K562 (cell line): ENCODE measurements around the gene PRPSAP1. TPM values are rescaled to one million over a fixed set of nuclear protein-coding genes. Genes with fewer than 3 reads are reported as not detected.
A peak's percentile ranks its signal among the peaks of the same experiment; 100 is the strongest.

Source experiments
- ARID3B ChIP-seq: fragments of 250-450 bp; sonication (Bioruptor Pico); IDR thresholded peaks from 2 replicates; pipeline ENCODE4 v1.4.0; 2020; ENCODE audit warnings: borderline replicate concordance
- CBFA2T2 ChIP-seq: fragments of 450-650 bp; conservative IDR thresholded peaks from 2 replicates; pipeline ENCODE4 v1.6.1; 2017; ENCODE audit warnings: mild to moderate bottlenecking
- CEBPB ChIP-seq: fragments of 450-650 bp; IDR thresholded peaks from 2 replicates; pipeline ENCODE4 v1.6.1; 2016; ENCODE audit warnings: missing genetic modification characterization, missing compliant biosample characterization
- FOXK1 ChIP-seq: sonication (generic); formaldehyde crosslinking; IDR thresholded peaks from 2 replicates; pipeline ENCODE4 v1.8.0; 2022; ENCODE audit warnings: missing genetic modification reagents, mild to moderate bottlenecking, borderline replicate concordance
- FOXO4 ChIP-seq: fragments of 450-650 bp; formaldehyde crosslinking; IDR thresholded peaks from 2 replicates; pipeline ENCODE4 v1.4.0; 2020; ENCODE audit warnings: mild to moderate bottlenecking, moderate library complexity
- GTF2A2 ChIP-seq: IDR thresholded peaks from 2 replicates; pipeline ENCODE4 v1.6.1; 2016; ENCODE audit warnings: mild to moderate bottlenecking, missing genetic modification characterization, missing compliant biosample characterization
- HBP1 ChIP-seq: fragments of 450-650 bp; formaldehyde crosslinking; IDR thresholded peaks from 2 replicates; pipeline ENCODE4 v1.4.0; 2022; ENCODE audit warnings: missing genetic modification characterization
- HNRNPUL1 ChIP-seq: fragments of 200-400 bp; formaldehyde crosslinking; IDR thresholded peaks from 2 replicates; pipeline ENCODE4 v1.6.1; 2017; ENCODE audit warnings: low read length
- KLF16 ChIP-seq: IDR thresholded peaks from 2 replicates; pipeline ENCODE4 v1.6.1; 2016; ENCODE audit warnings: antibody characterized with exemption
- MAFG ChIP-seq: fragments of 450-650 bp; conservative IDR thresholded peaks from 2 replicates; pipeline ENCODE4 v1.6.1; 2016; ENCODE audit warnings: missing genetic modification characterization, missing compliant biosample characterization
- MIER1 ChIP-seq: fragments of 450-650 bp; IDR thresholded peaks from 2 replicates; pipeline ENCODE4 v1.6.1; 2016; ENCODE audit warnings: antibody characterized with exemption, mild to moderate bottlenecking, low read depth
- NCOA1 ChIP-seq: fragments of 450-650 bp; IDR thresholded peaks from 2 replicates; pipeline ENCODE4 v1.6.1; 2016; ENCODE audit warnings: low read depth
- NR2C2 ChIP-seq, 2 experiments: fragments of 200-800 bp in 1 of 2; sonication (Bioruptor generic) in 1 of 2; sonication (generic) in 1 of 2; formaldehyde crosslinking in 1 of 2; IDR thresholded peaks; 2 replicates each; pipeline versions ENCODE4 v1.6.1 to v1.8.0; 2016 to 2022; ENCODE audit warnings: mild to moderate bottlenecking in 1 of 2, missing compliant biosample characterization in 1 of 2, missing genetic modification characterization in 1 of 2, missing genetic modification reagents in 1 of 2
- TAL1 ChIP-seq: fragments of 450-650 bp; IDR thresholded peaks from 2 replicates; pipeline ENCODE4 v1.6.1; 2016; ENCODE audit warnings: mild to moderate bottlenecking
- TARDBP ChIP-seq: fragments of 450-650 bp; IDR thresholded peaks from 2 replicates; pipeline ENCODE4 v1.6.1; 2016
- ZBTB2 ChIP-seq: fragments of 450-650 bp; IDR thresholded peaks from 2 replicates; pipeline ENCODE4 v1.6.1; 2016; ENCODE audit warnings: antibody characterized with exemption
- ZFP36 ChIP-seq: fragments of 150-350 bp; IDR thresholded peaks from 2 replicates; pipeline ENCODE4 v1.6.1; 2018; ENCODE audit warnings: low read length, low read depth; ENCODE audit not compliant: partially characterized antibody
- ZNF398 ChIP-seq: fragments of 250-450 bp; sonication (Bioruptor Pico); IDR thresholded peaks from 2 replicates; pipeline ENCODE4 v1.8.0; 2021; ENCODE audit warnings: moderate library complexity, mild to moderate bottlenecking, inconsistent platforms
- polyA plus RNA-seq, 8 experiments: library from polyadenylated mRNA; depleted of rRNA in 4 of 8; stranded (reverse) in 5 of 8; unstranded in 3 of 8; fragments of >200 nt; fragmentation: Nextera tagmentation in 2 of 8; fragmentation: Illumina TruSeq in 1 of 8; extraction: Ambion mirVana in 2 of 8; extraction: Trizol in 1 of 8; gene quantifications; 2 replicates each; pipeline versions ENCODE4 v1.2.1 to v1.2.3, GENCODE V29; 2011 to 2014; ENCODE audit warnings: inconsistent platforms in 1 of 8, missing spikeins in 1 of 8
- total RNA-seq, 7 experiments: library from RNA; depleted of rRNA in 6 of 7; stranded (reverse); fragments of >200 nt in 6 of 7; fragmentation: Illumina TruSeq in 2 of 7; extraction: Trizol in 2 of 7; gene quantifications; 2 replicates each; pipeline versions ENCODE4 v1.2.1 to v1.2.3, GENCODE V29; 2011 to 2021; ENCODE audit warnings: low replicate concordance in 1 of 7

The PRPSAP1 gene
- total and polyA plus RNA-seq, 9 of the 15 experiments (the other 6 are each of a cell fraction or from before 2014, with no cell fraction given): 21.9 to 77.1 (median 40.8) TPM

GRCh38 chr17:76370261-76370993 lies 16.7 kb upstream of the PRPSAP1 start (continued):
- TF ChIP-seq ARID3B (CRISPR knock-in tag): no peak
- TF ChIP-seq CBFA2T2: 0 out of 2 replicates have a peak, but pooled peaks have one; percentile 18
- no peak for TF ChIP-seq TARDBP
- peak; percentile 8; the same call in 1 of the 2 replicates for TF ChIP-seq NCOA1
- TF ChIP-seq ZFP36: no peak
- TF ChIP-seq KLF16: no peak
- TF ChIP-seq TAL1: 0 out of 2 replicates have a peak, but pooled peaks have one; percentile 27
- no peak for TF ChIP-seq MAFG (tag)
- TF ChIP-seq MIER1: no peak
- TF ChIP-seq FOXK1: no peak
- no peak for TF ChIP-seq HNRNPUL1
- no peak for TF ChIP-seq HBP1 (CRISPR knock-in tag)
- TF ChIP-seq ZNF398: no peak
- no peak for TF ChIP-seq GTF2A2
- no peak for TF ChIP-seq FOXO4 (CRISPR knock-in tag)
- peak; percentile 73 for TF ChIP-seq CEBPB (tag)
- no peak for TF ChIP-seq NR2C2 (CRISPR knock-in tag; IDR thresholded peaks at IDR 0.05)
- TF ChIP-seq NR2C2 (tag; IDR thresholded peaks at IDR 0.05): no peak
- TF ChIP-seq ZBTB2: 0 out of 2 replicates have a peak, but pooled peaks have one; percentile 9
